Astrocyte (in vitro differentiated cells and primary cell): ENCODE results near the gene C9orf152.

Experiments used
- EZH2 ChIP-seq: IDR thresholded peaks from 2 replicates; pipeline ENCODE4 v1.6.1; 2012; ENCODE audit warnings: mild to moderate bottlenecking, low read length, inconsistent platforms; ENCODE audit not compliant: insufficient read depth
- TF ChIP-seq, protein P1 (sequence below): IDR thresholded peaks from 2 replicates; pipeline ENCODE4 v1.5.1; 2011; ENCODE audit warnings: low read depth, mild to moderate bottlenecking, inconsistent platforms, low read length, moderate library complexity; ENCODE audit not compliant: insufficient read depth

DNA sequence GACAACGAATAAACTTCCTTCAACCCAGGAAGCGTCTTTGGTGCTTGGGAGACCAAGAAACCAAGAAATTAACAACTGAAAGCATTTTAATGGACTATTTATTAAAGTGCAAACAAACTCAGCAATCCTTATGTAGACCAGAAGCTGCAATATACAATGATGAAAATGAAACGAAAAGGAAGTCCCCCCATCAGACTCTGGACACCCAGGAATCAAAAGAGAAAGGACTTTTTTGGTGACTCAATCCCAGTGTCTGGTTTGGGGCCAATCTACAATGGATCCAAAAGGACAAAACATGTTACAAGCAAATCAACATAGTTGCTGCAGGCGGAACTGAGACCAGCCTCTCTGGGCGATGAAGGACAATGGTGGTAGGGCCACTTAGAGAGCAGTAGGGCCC is 39.5 kb downstream of the C9orf152 start:
- TF ChIP-seq, protein P1, sequence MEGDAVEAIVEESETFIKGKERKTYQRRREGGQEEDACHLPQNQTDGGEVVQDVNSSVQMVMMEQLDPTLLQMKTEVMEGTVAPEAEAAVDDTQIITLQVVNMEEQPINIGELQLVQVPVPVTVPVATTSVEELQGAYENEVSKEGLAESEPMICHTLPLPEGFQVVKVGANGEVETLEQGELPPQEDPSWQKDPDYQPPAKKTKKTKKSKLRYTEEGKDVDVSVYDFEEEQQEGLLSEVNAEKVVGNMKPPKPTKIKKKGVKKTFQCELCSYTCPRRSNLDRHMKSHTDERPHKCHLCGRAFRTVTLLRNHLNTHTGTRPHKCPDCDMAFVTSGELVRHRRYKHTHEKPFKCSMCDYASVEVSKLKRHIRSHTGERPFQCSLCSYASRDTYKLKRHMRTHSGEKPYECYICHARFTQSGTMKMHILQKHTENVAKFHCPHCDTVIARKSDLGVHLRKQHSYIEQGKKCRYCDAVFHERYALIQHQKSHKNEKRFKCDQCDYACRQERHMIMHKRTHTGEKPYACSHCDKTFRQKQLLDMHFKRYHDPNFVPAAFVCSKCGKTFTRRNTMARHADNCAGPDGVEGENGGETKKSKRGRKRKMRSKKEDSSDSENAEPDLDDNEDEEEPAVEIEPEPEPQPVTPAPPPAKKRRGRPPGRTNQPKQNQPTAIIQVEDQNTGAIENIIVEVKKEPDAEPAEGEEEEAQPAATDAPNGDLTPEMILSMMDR: no peak
- TF ChIP-seq EZH2: no peak
